Activated CD4-positive, alpha-beta memory T cell treated with anti-CD3 and anti-CD28 coated beads for 36 hours (primary cell): ENCODE results near the gene CIZ1. TPM values are rescaled to one million over a fixed set of nuclear protein-coding genes. Genes with fewer than 3 reads are reported as not detected.
"Not testable (repeated sequence)": the region's sequence is repeated elsewhere in the genome, so short reads cannot be mapped to it uniquely, and the experiment has no call there.

Experiments used
- CTCF ChIA-PET: fragments of 350-600 bp; sonication (Branson Sonifier 250); formaldehyde crosslinking; loops from one replicate; lab custom pipeline; 2021; ENCODE audit warnings: antibody characterized with exemption, inconsistent platforms; lab: Charles Lee
- POLR2A ChIA-PET: fragments of 350-600 bp; sonication (Branson Sonifier 250); formaldehyde crosslinking; loops from one replicate; lab custom pipeline; 2021; ENCODE audit warnings: antibody characterized with exemption; lab: Charles Lee
- DNase-seq: peaks from one replicate; pipeline ENCODE4 v3.0.0-alpha.2; 2020
- H3K27ac Mint-ChIP-seq: one replicate; pipeline ENCODE4 v1.8.0; 2021; ENCODE audit warnings: mixed read lengths
- H3K27me3 Mint-ChIP-seq: one replicate; pipeline ENCODE4 v1.8.0; 2021; ENCODE audit warnings: mixed read lengths
- H3K36me3 Mint-ChIP-seq: one replicate; pipeline ENCODE4 v1.8.0; 2021; ENCODE audit warnings: mixed read lengths
- H3K4me1 Mint-ChIP-seq: one replicate; pipeline ENCODE4 v1.8.0; 2021; ENCODE audit warnings: low read depth, mixed read lengths
- H3K4me3 Mint-ChIP-seq: one replicate; pipeline ENCODE4 v1.8.0; 2021; ENCODE audit warnings: mild to moderate bottlenecking, mixed read lengths
- H3K9me3 Mint-ChIP-seq: one replicate; pipeline ENCODE4 v1.8.0; 2021; ENCODE audit warnings: mixed read lengths
- intact Hi-C: fragments of 100-400 bp; cut with micrococcal nuclease; formaldehyde crosslinking; loops from one replicate; pipeline ENCODE4 v1.15.1; 2023
- total RNA-seq, 2 experiments: library from RNA; stranded (reverse); gene quantifications; one replicate each; pipeline ENCODE4 v1.2.3, GENCODE V29; 2021

CIZ1 gene, protein sequence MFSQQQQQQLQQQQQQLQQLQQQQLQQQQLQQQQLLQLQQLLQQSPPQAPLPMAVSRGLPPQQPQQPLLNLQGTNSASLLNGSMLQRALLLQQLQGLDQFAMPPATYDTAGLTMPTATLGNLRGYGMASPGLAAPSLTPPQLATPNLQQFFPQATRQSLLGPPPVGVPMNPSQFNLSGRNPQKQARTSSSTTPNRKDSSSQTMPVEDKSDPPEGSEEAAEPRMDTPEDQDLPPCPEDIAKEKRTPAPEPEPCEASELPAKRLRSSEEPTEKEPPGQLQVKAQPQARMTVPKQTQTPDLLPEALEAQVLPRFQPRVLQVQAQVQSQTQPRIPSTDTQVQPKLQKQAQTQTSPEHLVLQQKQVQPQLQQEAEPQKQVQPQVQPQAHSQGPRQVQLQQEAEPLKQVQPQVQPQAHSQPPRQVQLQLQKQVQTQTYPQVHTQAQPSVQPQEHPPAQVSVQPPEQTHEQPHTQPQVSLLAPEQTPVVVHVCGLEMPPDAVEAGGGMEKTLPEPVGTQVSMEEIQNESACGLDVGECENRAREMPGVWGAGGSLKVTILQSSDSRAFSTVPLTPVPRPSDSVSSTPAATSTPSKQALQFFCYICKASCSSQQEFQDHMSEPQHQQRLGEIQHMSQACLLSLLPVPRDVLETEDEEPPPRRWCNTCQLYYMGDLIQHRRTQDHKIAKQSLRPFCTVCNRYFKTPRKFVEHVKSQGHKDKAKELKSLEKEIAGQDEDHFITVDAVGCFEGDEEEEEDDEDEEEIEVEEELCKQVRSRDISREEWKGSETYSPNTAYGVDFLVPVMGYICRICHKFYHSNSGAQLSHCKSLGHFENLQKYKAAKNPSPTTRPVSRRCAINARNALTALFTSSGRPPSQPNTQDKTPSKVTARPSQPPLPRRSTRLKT
- total RNA-seq, result 100 to 1,000 TPM in 1 of 2 experiments, 10 to 100 TPM in 1; 95.4 to 105 TPM

- Mint-ChIP-seq H3K4me3 (peak within 1 kb of the TSS; percentile 99), H3K9me3 (no peaks in the 10 kb centered on the region), H3K27ac (peak within 1 kb of the TSS; percentile 86), H3K4me1 (peaks cover 33% of the 10 kb centered on the region), H3K36me3 (peaks cover 17% of the 10 kb centered on the region), H3K27me3 (no peaks in the 10 kb centered on the region)
- peak; percentile 76 for DNase-seq
- CTCF ChIA-PET, result interaction anchor here (0.7 to 2.3 kb wide), 17 partner anchors 8 to 150 kb away, joined by 3 to 9 read pairs (median 5); partner anchors contain the start of genes BBLN and DNM1
- POLR2A ChIA-PET, result interaction anchor here (0.6 to 4.0 kb wide), 2 partner anchors 31 to 33 kb away, joined by 3 to 19 read pairs; partner anchors contain the start of gene BBLN
- intact Hi-C loops, result loop anchor here (2.0 to 10.0 kb wide), 4 partner anchors 27 to 86 kb away; partner anchors contain the start of genes GOLGA2, PTGES2 and SWI5
Observed at GRCh38 chr9:128191406-128192046, at the start of gene CIZ1. Gene CIZ1, minus strand, starts transcription at chr9:128191572. Its CDS starts 715 bp downstream, at chr9:128190857.

DNA sequence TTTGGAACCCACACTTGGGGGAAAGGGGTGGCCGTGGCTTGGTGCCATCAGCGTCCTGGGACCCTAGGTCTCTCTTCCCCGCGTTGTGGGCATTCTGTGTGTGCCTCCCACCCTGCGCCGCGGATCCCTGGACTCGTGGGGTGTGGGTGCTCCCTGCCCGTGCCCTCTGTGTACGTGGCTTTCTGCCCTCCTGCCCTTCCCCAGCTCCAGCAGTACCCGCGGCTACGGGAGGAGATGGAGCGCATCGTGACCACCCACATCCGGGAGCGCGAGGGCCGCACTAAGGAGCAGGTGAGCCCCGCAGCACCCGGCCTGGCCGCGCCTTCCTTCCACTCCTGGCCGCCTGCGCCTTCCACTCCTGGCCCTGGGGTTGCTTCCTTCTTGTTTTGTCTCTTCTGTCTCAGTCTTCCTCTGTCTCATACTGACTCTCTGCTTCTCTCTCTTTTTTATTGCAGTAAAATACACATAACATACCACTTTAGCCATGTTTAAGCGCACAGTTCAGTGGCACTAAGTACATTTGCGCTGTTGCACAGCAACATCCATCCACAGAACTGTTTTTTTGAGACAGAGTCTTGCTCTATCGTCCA lies 42.5 kb upstream of the CIZ1 start:
- H3K27me3 Mint-ChIP-seq, result no peaks in the 10 kb centered on the region
- ChIA-PET POLR2A (no interaction called here), CTCF (no interaction called here)
- intact Hi-C loops, result no loop called here
- no peak overlapping the region for H3K4me3 Mint-ChIP-seq
- no peaks in the 10 kb centered on the region for H3K36me3 Mint-ChIP-seq
- no peaks in the 10 kb centered on the region for H3K9me3 Mint-ChIP-seq
- H3K4me1 Mint-ChIP-seq, result no peaks in the 10 kb centered on the region
- DNase-seq, result no peak
- no peak overlapping the region for H3K27ac Mint-ChIP-seq

DNA sequence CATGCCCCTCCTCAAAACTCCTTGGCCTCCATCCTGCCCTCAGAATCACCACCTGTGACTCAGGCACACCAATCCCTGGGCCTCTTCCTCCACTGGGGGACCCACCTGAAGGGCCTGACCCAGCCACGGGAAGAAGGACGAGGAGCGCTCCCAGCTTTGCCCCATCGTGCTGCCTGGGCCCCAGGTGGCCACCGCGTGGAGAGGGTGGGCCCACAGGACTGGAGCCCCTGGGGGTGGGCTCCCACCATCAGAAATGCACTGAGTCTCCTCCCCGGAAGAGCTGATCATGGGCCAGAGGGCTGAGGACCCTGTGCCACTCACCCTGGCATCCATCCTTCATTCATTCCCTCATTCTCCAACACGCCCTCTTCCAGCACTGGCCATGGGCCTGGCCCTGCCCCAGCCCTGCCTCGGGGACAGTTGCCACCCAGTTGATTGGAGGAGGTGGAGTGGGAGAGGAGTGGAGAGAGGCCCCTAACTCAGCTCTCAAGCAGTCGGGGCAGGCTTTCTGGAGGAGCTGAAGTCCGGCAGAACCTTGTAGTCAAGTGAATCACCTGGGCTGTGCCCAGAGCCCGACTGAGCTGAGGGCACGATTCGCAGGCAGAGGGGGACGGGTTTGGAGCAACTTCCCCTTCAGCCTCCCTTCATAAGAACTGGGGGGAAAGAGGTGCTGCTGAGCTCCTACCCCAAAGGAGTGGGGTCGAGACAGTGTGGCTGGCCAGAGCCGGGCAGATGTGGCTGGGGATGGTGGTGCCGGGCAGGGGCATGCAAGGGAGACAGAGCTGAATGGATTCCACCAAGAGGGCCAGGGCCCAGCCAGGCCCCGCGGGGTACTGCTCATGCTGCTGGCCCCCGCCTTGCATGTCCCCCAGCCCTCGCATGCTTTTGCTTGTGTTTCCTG lies 41.4 kb upstream of the CIZ1 start:
- CTCF ChIA-PET, result no interaction called here
- H3K27me3 Mint-ChIP-seq, result no peaks in the 10 kb centered on the region
- no peaks in the 10 kb centered on the region for H3K9me3 Mint-ChIP-seq
- H3K36me3 Mint-ChIP-seq, result no peaks in the 10 kb centered on the region
- intact Hi-C loops, result no loop called here
- no peak overlapping the region for H3K4me3 Mint-ChIP-seq
- no peaks in the 10 kb centered on the region for H3K4me1 Mint-ChIP-seq
- no peak for DNase-seq
- H3K27ac Mint-ChIP-seq, result no peak overlapping the region
- POLR2A ChIA-PET, result interaction anchor here (0.6 kb wide), 1 partner anchor 68 kb away, joined by 3 read pairs; no protein-coding TSS in a partner anchor

DNA sequence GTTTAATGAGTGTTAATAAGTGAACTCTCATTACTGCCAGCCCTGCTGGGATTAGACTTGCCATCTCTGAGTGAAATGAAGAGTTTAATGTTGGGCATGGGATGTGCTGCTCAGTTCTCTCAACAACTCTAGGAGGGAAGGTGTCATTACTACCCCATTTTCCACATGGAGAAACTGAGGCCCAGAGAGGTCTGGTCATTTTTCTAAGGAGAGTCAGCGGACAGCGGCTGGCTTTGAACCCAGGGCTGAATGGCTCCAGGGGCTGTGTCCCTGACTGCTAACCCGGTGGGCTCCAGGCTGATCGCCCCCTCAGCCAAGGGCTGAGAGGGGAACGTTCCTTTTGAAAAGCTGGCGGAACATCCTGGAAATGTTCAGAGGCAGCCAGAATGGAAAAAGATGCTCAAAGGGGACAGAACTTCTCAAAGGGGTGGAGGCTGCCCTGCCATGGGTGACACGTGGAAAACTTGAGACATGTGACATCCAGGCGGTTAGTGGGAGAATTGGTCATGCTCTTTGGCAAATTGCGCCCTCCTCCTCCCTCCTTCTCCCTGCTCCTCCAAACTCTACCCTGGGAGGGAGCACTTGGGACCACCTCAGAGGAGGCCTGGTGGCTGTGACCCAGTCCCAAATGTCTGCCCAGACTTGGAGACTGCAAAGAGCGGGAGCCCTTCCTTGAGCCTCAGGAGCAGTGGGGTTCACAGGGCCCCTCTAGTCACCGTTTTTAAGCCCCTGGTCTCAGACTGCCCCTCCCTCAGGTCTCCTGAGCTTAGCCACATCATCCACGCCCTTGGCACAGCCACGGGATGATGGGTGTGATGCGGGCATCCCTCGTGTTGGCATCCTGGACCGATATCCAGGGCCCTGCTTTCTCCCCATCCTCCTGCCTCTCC lies 40.5 kb upstream of the CIZ1 start:
- H3K9me3 Mint-ChIP-seq, result no peaks in the 10 kb centered on the region
- no peaks in the 10 kb centered on the region for H3K36me3 Mint-ChIP-seq
- ChIA-PET CTCF (no interaction called here), POLR2A (no interaction called here)
- H3K27ac Mint-ChIP-seq, result no peak overlapping the region
- peak; percentile 24 for DNase-seq
- H3K4me1 Mint-ChIP-seq, result no peaks in the 10 kb centered on the region
- H3K27me3 Mint-ChIP-seq, result no peaks in the 10 kb centered on the region
- no peak overlapping the region for H3K4me3 Mint-ChIP-seq
- intact Hi-C loops, result no loop called here

DNA sequence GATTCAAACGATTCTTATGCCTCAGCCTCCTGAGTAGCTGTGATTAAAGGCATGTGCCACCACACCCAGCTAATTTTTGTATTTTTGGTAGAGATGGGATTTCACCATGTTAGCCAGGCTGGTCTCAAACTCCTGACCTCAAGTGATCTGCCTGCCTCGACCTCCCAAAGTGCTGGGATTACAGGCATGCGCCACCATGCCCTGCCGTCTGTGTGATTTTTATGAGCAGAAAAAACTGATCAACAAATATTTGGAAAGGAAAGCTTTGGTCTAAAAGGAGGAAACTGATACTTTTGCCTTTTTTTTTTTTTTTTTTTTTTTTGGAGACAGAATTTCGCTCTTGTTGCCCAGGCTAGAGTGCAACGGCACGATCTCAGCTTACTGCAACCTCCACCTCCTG lies 39.5 kb upstream of the CIZ1 start:
- H3K4me3 Mint-ChIP-seq, H3K4me1 Mint-ChIP-seq, CTCF ChIA-PET, H3K36me3 Mint-ChIP-seq, H3K9me3 Mint-ChIP-seq, DNase-seq, H3K27ac Mint-ChIP-seq, intact Hi-C loops, POLR2A ChIA-PET, H3K27me3 Mint-ChIP-seq: not testable (repeated sequence)

DNA sequence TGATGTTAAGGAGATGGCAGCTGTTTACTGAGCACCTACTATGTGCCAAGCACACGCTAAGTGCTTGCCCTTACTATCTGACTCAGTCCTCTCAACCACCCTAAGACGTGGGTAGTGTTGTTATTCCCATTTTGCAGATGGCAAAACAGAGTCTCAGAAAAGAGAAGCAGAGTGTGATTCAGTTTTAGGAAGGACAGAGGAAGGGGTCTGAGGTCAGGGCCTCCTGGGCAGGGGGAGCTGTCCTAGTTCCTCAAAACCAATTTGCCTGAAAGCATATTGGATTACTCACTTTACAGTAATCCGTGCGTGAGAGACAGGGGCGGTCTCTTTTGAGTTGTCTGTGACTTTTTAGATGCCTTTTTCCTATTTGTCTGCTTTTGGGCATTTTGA lies 35.0 kb upstream of the CIZ1 start:
- Mint-ChIP-seq H3K36me3 (no peaks in the 10 kb centered on the region), H3K27ac (no peak overlapping the region), H3K4me1 (no peaks in the 10 kb centered on the region), H3K27me3 (no peaks in the 10 kb centered on the region), H3K9me3 (no peaks in the 10 kb centered on the region), H3K4me3 (no peak overlapping the region)
- intact Hi-C loops, result no loop called here
- CTCF ChIA-PET, result no interaction called here
- POLR2A ChIA-PET, result no interaction called here
- no peak for DNase-seq

DNA sequence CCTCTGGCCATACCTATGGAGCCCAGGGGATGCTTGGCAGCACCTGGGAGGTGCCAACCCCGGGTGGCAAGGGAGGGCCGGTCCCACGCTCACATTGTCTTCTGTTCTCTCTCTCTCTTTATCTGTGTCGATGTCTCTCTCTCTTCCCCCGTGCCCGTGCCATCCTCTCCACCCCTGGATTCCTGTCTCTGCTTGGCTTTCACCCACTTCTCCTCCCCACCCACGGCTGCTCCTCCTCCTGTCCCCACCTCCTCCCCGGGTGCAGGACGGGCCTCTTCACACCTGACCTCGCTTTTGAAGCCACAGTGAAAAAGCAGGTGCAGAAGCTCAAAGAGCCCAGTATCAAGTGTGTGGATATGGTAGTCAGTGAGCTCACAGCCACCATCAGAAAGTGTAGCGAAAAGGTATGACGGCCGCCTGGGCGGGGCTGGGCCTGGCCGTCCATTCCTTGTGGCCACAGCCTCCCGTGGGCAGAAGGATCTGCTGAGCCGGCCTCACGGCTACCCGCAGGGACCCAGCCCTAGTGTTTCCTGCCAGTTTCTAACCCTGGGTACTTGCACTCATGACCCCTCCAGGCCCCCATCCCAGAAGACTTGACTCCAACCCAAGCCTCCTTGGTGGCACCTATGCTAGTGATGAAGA lies 34.5 kb upstream of the CIZ1 start:
- Mint-ChIP-seq H3K27ac (no peak overlapping the region), H3K36me3 (no peaks in the 10 kb centered on the region), H3K4me3 (no peak overlapping the region), H3K27me3 (no peaks in the 10 kb centered on the region), H3K9me3 (no peaks in the 10 kb centered on the region), H3K4me1 (no peaks in the 10 kb centered on the region)
- ChIA-PET POLR2A (no interaction called here), CTCF (no interaction called here)
- intact Hi-C loops, result no loop called here
- no peak for DNase-seq

DNA sequence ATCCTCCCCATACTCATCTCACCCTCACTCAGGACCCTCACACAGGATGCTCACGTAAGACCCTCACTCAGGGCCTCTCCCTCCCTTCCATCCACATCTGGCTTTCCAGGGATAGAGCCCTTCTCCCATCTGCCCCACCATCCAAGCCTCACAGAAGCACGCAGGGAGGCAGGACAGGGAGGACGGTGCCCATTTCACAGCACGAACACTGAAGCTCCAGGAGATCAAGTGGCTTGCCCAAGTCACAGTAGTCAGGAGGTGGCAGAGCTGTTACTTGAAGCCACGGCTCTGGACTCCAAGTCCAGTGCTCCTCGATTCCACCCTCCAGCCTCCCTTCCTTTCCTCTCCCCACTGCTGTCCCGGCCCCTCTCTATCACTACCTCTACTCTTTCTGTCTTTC lies 33.5 kb upstream of the CIZ1 start:
- Mint-ChIP-seq H3K4me3 (no peak overlapping the region), H3K9me3 (no peaks in the 10 kb centered on the region), H3K4me1 (no peaks in the 10 kb centered on the region), H3K27ac (no peak overlapping the region), H3K36me3 (no peaks in the 10 kb centered on the region), H3K27me3 (no peaks in the 10 kb centered on the region)
- POLR2A ChIA-PET, result no interaction called here
- DNase-seq, result no peak
- CTCF ChIA-PET, result interaction anchor here (0.6 to 1.0 kb wide), 2 partner anchors 70 to 750 kb away, joined by 3 read pairs; no protein-coding TSS in a partner anchor
- intact Hi-C loops, result no loop called here

GRCh38 chr9:128222880-128223670 lies 31.7 kb upstream of the CIZ1 start:
- intact Hi-C loops, result no loop called here
- no peak for DNase-seq
- Mint-ChIP-seq H3K4me1 (peaks cover 7% of the 10 kb centered on the region), H3K27me3 (no peaks in the 10 kb centered on the region), H3K9me3 (no peaks in the 10 kb centered on the region), H3K36me3 (no peaks in the 10 kb centered on the region), H3K27ac (no peak overlapping the region), H3K4me3 (no peak overlapping the region)
- POLR2A ChIA-PET, result interaction anchor here (0.5 kb wide), 1 partner anchor 114 kb away, joined by 5 read pairs; no protein-coding TSS in a partner anchor
- CTCF ChIA-PET, result no interaction called here
